Fibroblast of lung (primary cell): ENCODE results near the gene TYW1. TPM values are rescaled to one million over a fixed set of nuclear protein-coding genes. Genes with fewer than 3 reads are reported as not detected.
A peak's percentile ranks its signal among the peaks of the same experiment; 100 is the strongest.
"Not testable (repeated sequence)": the region's sequence is repeated elsewhere in the genome, so short reads cannot be mapped to it uniquely, and the experiment has no call there.

Experiments used
- DNase-seq, 2 donors: peaks; one replicate each; pipeline versions ENCODE4 v3.0.0 to v3.0.0-alpha.2; 2010; ENCODE audit warnings: low read depth in 2 of 2
- H2AFZ ChIP-seq: 2 replicates; pipeline ENCODE4 v1.5.1; 2012; ENCODE audit warnings: low read length, control low read depth, inconsistent platforms
- H3K27ac ChIP-seq: 2 replicates; pipeline ENCODE4 v1.5.1; 2011; ENCODE audit warnings: low read length, control low read depth; ENCODE audit not compliant: insufficient read depth
- H3K27me3 ChIP-seq: 2 replicates; pipeline ENCODE4 v1.5.1; 2011; ENCODE audit warnings: mild to moderate bottlenecking, low read length; ENCODE audit not compliant: control insufficient read depth, insufficient read depth
- H3K36me3 ChIP-seq: 2 replicates; pipeline ENCODE4 v1.5.1; 2011; ENCODE audit warnings: low read length; ENCODE audit not compliant: control insufficient read depth, insufficient read depth
- H3K4me1 ChIP-seq: 2 replicates; pipeline ENCODE4 v1.5.1; 2011; ENCODE audit warnings: low read length; ENCODE audit not compliant: control insufficient read depth, insufficient read depth; ENCODE audit errors: extremely low read depth
- H3K4me2 ChIP-seq: 2 replicates; pipeline ENCODE4 v1.5.1; 2011; ENCODE audit warnings: low read length, control low read depth; ENCODE audit not compliant: insufficient read depth; ENCODE audit errors: extremely low read depth
- H3K4me3 ChIP-seq, 4 experiments: fragments of 200-600 bp in 1 of 4; sonication (generic) in 1 of 4; replicated peaks in 1 of 4; 2 replicates each; pipeline ENCODE4 v1.5.1; 2011 to 2016; ENCODE audit warnings: low read length in 4 of 4, low read depth in 3 of 4, mild to moderate bottlenecking in 3 of 4, control low read depth in 2 of 4, inconsistent platforms in 1 of 4, mixed read lengths in 1 of 4; ENCODE audit not compliant: insufficient read depth in 1 of 4; ENCODE audit errors: control extremely low read depth in 1 of 4
- H3K79me2 ChIP-seq: 2 replicates; pipeline ENCODE4 v1.5.1; 2012; ENCODE audit warnings: mild to moderate bottlenecking, low read length, inconsistent platforms; ENCODE audit not compliant: control insufficient read depth, insufficient read depth
- H3K9ac ChIP-seq: 2 replicates; pipeline ENCODE4 v1.5.1; 2011; ENCODE audit warnings: mild to moderate bottlenecking, low read length, control low read depth; ENCODE audit not compliant: insufficient read depth
- H3K9me3 ChIP-seq: 2 replicates; pipeline ENCODE4 v1.5.1; 2012; ENCODE audit warnings: low read depth, low read length; ENCODE audit not compliant: control insufficient read depth, insufficient read depth
- H4K20me1 ChIP-seq: 2 replicates; pipeline ENCODE4 v1.5.1; 2011; ENCODE audit warnings: low read length; ENCODE audit not compliant: control insufficient read depth, insufficient read depth; ENCODE audit errors: extremely low read depth
- EZH2 ChIP-seq: IDR thresholded peaks from 2 replicates; pipeline ENCODE4 v1.5.1; 2012; ENCODE audit warnings: low read length, control low read depth, mild to moderate bottlenecking; ENCODE audit errors: missing control alignments
- polyA plus RNA-seq, 2 donors: library from polyadenylated mRNA; depleted of rRNA in 1 of 2; stranded (reverse) in 1 of 2; unstranded in 1 of 2; fragments of >200 nt; gene quantifications; 2 replicates each; pipeline ENCODE4 v1.2.1, GENCODE V29; 2011 to 2012; ENCODE audit warnings: missing spikeins in 1 of 2
- total RNA-seq: library from RNA; depleted of rRNA; stranded (reverse); fragments of >200 nt; gene quantifications from 2 replicates; pipeline ENCODE4 v1.2.1, GENCODE V29; 2014
- TF ChIP-seq, protein P1 (sequence below), 2 donors: IDR thresholded peaks in 1 of 2; conservative IDR thresholded peaks in 1 of 2; 1 replicate in 1 of 2; 2 replicates in 1 of 2; pipeline ENCODE4 v1.5.1; 2011 to 2012; ENCODE audit warnings: low read length in 2 of 2, control low read depth in 1 of 2, inconsistent platforms in 1 of 2, low read depth in 1 of 2, mild to moderate bottlenecking in 1 of 2

TYW1 gene
- total and polyA plus RNA-seq, 2 donors (not counting 1 experiment from before 2014, with no cell fraction given): 16.7 to 25.1 TPM

DNA sequence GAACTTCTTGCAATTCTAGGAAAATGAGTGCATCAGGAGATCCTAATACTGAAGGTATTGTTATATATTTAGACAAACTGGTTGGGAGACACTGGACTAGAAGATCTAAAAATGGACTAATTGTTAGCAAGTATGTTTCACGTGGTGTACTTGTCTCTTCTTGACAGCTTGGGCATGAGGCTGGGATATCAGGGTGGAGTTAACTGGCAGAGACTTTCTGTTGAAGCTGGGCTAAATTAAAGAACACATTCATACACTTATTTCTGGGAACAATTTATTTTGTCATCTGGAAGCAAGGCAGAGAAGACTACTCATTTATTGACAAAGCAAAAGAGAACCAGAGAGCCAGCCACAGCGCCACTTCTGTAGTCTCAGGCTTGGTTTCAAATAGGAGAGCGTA, 25.9 kb downstream of the TYW1 start:
- no peak overlapping the region for H3K9ac ChIP-seq
- no peaks in the 10 kb centered on the region for H3K36me3 ChIP-seq
- no peaks in the 10 kb centered on the region for H3K9me3 ChIP-seq
- H2AFZ ChIP-seq: no peak overlapping the region
- DNase-seq: no peak
- H3K4me2 ChIP-seq: no peak overlapping the region
- no peak overlapping the region for H3K27ac ChIP-seq
- H4K20me1 ChIP-seq: no peaks in the 10 kb centered on the region
- H3K4me3 ChIP-seq: no peak overlapping the region
- no peaks in the 10 kb centered on the region for H3K27me3 ChIP-seq
- no peaks in the 10 kb centered on the region for H3K79me2 ChIP-seq
- TF ChIP-seq, protein P1, sequence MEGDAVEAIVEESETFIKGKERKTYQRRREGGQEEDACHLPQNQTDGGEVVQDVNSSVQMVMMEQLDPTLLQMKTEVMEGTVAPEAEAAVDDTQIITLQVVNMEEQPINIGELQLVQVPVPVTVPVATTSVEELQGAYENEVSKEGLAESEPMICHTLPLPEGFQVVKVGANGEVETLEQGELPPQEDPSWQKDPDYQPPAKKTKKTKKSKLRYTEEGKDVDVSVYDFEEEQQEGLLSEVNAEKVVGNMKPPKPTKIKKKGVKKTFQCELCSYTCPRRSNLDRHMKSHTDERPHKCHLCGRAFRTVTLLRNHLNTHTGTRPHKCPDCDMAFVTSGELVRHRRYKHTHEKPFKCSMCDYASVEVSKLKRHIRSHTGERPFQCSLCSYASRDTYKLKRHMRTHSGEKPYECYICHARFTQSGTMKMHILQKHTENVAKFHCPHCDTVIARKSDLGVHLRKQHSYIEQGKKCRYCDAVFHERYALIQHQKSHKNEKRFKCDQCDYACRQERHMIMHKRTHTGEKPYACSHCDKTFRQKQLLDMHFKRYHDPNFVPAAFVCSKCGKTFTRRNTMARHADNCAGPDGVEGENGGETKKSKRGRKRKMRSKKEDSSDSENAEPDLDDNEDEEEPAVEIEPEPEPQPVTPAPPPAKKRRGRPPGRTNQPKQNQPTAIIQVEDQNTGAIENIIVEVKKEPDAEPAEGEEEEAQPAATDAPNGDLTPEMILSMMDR (conservative IDR thresholded peaks at IDR 0.05 in 1 of 2, IDR thresholded peaks at IDR 0.05 in 1 of 2; ENCODE audit: low read depth in 1 of 2, low read length in 2 of 2): no peak
- no peak for TF ChIP-seq EZH2
- peaks cover 2% of the 10 kb centered on the region for H3K4me1 ChIP-seq

DNA sequence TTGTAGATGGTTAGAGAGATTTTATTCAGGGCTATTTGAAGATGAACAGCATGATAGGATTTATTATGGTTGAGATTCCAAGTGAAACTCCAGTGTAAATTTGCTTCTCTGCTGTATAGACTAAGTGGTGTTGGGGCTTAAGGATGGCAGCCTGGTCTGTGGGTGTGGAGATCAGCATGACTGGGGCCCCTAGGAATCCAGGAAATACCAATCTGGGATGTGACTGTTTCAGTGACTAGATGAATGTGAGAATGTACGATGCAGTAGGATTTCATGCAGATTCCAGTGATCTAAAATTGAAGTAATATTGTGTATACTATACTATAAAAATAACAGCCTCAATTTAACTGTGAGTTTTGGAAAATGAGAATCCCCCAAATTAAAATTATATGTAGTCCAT, 28.8 kb downstream of the TYW1 start:
- H3K9ac ChIP-seq, H2AFZ ChIP-seq, H3K79me2 ChIP-seq, H3K4me1 ChIP-seq, H3K9me3 ChIP-seq, H3K27me3 ChIP-seq, H3K4me3 ChIP-seq, H4K20me1 ChIP-seq, H3K36me3 ChIP-seq: not testable (repeated sequence)
- Histone ChIP-seq H3K27ac (peak overlapping the region; percentile 59), H3K4me2 (peak overlapping the region; percentile 25)
- DNase-seq: peak; percentile 48 to 78

DNA sequence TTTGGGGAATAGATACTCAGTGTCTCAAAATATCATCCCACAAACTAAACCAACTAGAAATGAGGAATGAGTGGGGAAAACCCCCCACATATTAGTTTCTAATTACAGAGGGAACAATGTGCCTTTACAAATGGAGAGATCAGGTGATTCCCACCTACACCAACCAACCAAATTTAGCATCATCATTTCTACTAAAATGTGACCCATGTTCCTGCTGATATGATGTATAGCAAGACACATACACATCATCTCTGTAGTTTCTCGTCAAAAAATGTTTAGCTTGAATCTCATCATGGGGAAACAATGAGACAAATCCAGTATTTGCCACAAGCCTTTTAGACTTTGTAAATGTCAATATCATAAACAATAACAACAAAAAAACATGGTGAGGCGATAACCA, 35.1 kb downstream of the TYW1 start:
- not testable (repeated sequence) for H3K4me2 ChIP-seq, H3K27me3 ChIP-seq, H3K9me3 ChIP-seq, H3K9ac ChIP-seq, H3K36me3 ChIP-seq, H3K27ac ChIP-seq, H3K4me3 ChIP-seq, H4K20me1 ChIP-seq, H2AFZ ChIP-seq, DNase-seq, H3K4me1 ChIP-seq, H3K79me2 ChIP-seq

DNA sequence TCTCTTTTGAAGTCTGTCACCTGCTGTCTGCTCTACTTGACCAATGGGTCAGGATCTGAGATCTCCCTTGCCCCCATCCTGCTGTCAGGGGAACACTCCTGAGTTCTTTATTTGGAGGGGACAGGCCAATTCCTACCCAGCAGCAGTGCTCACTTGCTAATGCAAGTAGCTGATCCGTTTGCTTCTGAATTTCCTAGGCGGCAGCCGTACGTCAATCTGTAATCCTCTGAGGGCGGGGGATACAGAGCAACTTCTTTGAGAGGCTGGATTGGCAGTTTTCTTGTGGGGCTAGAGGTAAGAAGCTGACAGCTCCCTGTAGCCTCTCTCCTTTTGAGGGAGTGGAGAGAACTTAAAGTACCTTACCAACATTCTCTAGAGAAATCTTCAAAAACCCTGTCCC, 36.6 kb downstream of the TYW1 start:
- Histone ChIP-seq H3K27ac (no peak overlapping the region), H3K4me1 (no peaks in the 10 kb centered on the region), H3K79me2 (no peaks in the 10 kb centered on the region), H3K9me3 (no peaks in the 10 kb centered on the region), H2AFZ (no peak overlapping the region), H3K4me3 (no peak overlapping the region), H3K9ac (no peak overlapping the region), H3K4me2 (no peak overlapping the region), H3K27me3 (no peaks in the 10 kb centered on the region), H4K20me1 (no peaks in the 10 kb centered on the region), H3K36me3 (no peaks in the 10 kb centered on the region)
- TF ChIP-seq, protein P1 (conservative IDR thresholded peaks at IDR 0.05 in 1 of 2, IDR thresholded peaks at IDR 0.05 in 1 of 2; ENCODE audit: low read depth in 1 of 2, low read length in 2 of 2): no peak
- TF ChIP-seq EZH2: no peak
- DNase-seq: no peak

DNA sequence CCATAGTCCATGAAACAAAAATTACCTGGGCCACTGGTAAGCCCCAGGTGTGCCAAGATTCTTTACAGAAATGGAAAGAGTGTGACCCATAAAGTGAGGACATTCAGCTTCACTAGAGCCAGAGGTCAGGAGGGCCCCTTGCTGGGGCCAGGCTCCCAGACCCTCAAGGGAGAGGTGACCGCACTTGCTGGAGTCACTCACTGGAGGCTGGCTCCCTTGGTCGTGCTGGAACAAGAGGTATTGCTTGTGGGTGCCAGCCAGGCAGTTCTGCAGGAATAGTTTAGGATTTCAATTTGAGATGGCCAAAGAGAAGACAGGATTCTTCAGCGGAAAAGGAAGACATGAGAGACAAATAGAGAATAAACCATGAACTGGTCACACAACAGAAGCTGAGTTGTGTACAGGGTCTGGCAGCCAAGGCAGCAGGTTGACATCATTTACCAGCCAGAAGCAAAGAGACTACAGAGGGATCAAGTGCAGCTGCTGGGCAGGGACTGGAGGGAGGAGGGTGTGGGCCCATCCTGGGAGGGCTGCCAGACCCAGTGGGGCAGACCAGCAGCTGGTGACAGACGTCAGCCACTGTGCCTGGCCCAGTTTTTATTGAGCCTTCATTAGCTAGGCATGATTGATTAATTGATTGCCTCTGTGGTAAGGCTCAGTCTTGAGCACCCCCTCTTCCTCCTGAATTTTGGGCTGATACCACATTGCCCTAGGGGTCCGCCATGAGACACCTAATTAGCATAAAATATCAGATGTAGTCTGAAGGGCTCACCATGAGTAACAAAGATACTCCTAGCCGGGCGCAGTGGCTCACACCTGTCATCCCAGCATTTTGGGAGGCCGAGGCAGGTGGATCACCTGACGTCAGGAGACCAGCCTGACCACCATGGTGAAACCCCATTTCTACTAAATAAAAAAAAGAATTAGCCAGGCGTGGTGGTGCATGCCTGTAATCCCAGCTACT, 40.1 kb downstream of the TYW1 start:
- not testable (repeated sequence) for H3K4me2 ChIP-seq, H3K9ac ChIP-seq, H2AFZ ChIP-seq, H3K79me2 ChIP-seq, H3K4me3 ChIP-seq, H3K27me3 ChIP-seq, H4K20me1 ChIP-seq, H3K4me1 ChIP-seq, H3K9me3 ChIP-seq, H3K27ac ChIP-seq, H3K36me3 ChIP-seq
- peak in 1 of 2 donors; percentile 10 for DNase-seq
